ENCODE data around the gene TUBA4A.

The TUBA4A gene

GRCh38 chr2:219286436-219287115 lies 32.9 kb upstream of the TUBA4A start:
- DNase-seq: no peak

GRCh38 chr2:219285894-219286425 lies 32.2 kb upstream of the TUBA4A start:
- DNase-seq: peak in 1 of 2 experiments; percentile 57

GRCh38 chr2:219285373-219285735 lies 31.6 kb upstream of the TUBA4A start:
- DNase-seq: no peak

- DNase-seq: no peak
Observed at GRCh38 chr2:219284501-219285372, 31.0 kb upstream of the TUBA4A start.

- no peak for DNase-seq
Observed at GRCh38 chr2:219282943-219283581, 29.3 kb upstream of the TUBA4A start.

GRCh38 chr2:219282375-219282774 lies 28.7 kb upstream of the TUBA4A start:
- DNase-seq: no peak

- DNase-seq: no peak
Observed at GRCh38 chr2:219281588-219281987, 27.9 kb upstream of the TUBA4A start.

- no peak for DNase-seq
Observed at GRCh38 chr2:219280651-219281050, 26.9 kb upstream of the TUBA4A start.

- no peak for DNase-seq
Observed at GRCh38 chr2:219279916-219280516, 26.3 kb upstream of the TUBA4A start.

GRCh38 chr2:219279151-219279915 lies 25.6 kb upstream of the TUBA4A start, which contains the start of gene DNAJB2:
TSS of gene DNAJB2 (plus strand) at chr2:219279366. CDS start at chr2:219279834, 468 bp downstream.
- DNase-seq: peak; percentile 86 to 98

GRCh38 chr2:219278655-219279150 lies 25.0 kb upstream of the TUBA4A start:
- DNase-seq: peak in 1 of 2 experiments; percentile 44

GRCh38 chr2:219277703-219278654 lies 24.3 kb upstream of the TUBA4A start:
- DNase-seq: peak; percentile 70 to 90

GRCh38 chr2:219274361-219274921 lies 20.7 kb upstream of the TUBA4A start:
- DNase-seq: no peak

GRCh38 chr2:219273937-219274336 lies 20.2 kb upstream of the TUBA4A start:
- no peak for DNase-seq

- DNase-seq: no peak
Observed at GRCh38 chr2:219272995-219273394, 19.3 kb upstream of the TUBA4A start.

- DNase-seq: no peak
Observed at GRCh38 chr2:219272356-219272755, 18.6 kb upstream of the TUBA4A start.

- no peak for DNase-seq
Observed at GRCh38 chr2:219271021-219271420, 17.3 kb upstream of the TUBA4A start.

- DNase-seq: no peak
Observed at GRCh38 chr2:219270055-219270372, 16.3 kb upstream of the TUBA4A start.

GRCh38 chr2:219269362-219270054 lies 15.8 kb upstream of the TUBA4A start:
- no peak for DNase-seq

- no peak for DNase-seq
Observed at GRCh38 chr2:219268294-219268693, 14.6 kb upstream of the TUBA4A start.

Data from NCI-H526 (cell line).